GM12878 (cell line): ENCODE measurements around the gene TFDP1.

Experiments used
- CHD2 ChIP-seq: IDR thresholded peaks from 2 replicates; pipeline ENCODE4 v1.6.1; 2011; ENCODE audit warnings: low read depth, low read length, improper control_type of control experiment, borderline replicate concordance
- ETV6 ChIP-seq, 2 experiments: fragments of 450-650 bp in 1 of 2; IDR thresholded peaks in 1 of 2; conservative IDR thresholded peaks in 1 of 2; 2 replicates each; pipeline ENCODE4 v1.6.1; 2014; ENCODE audit warnings: antibody characterized with exemption in 1 of 2, borderline replicate concordance in 1 of 2, low read depth in 1 of 2, mild to moderate bottlenecking in 1 of 2, moderate library complexity in 1 of 2
- HDAC6 ChIP-seq: fragments of 200-600 bp; sonication (generic); IDR thresholded peaks from one replicate; pipeline ENCODE4 v1.8.0; 2017; ENCODE audit warnings: antibody characterized with exemption; ENCODE audit not compliant: unreplicated experiment
- KDM1A ChIP-seq: fragments of 200-600 bp; sonication (generic); IDR thresholded peaks from 2 replicates; pipeline ENCODE4 v1.6.1; 2016; ENCODE audit warnings: borderline replicate concordance
- MXI1 ChIP-seq: fragments of 150-350 bp; IDR thresholded peaks from 2 replicates; pipeline ENCODE4 v1.6.1; 2011; ENCODE audit warnings: low read depth, mild to moderate bottlenecking, inconsistent platforms, low read length, improper control_type of control experiment
- POU2F2 ChIP-seq: IDR thresholded peaks from 3 replicates; pipeline ENCODE4 v1.6.1; 2011; ENCODE audit warnings: low read depth, mild to moderate bottlenecking, low read length, borderline replicate concordance
- SMAD5 ChIP-seq: IDR thresholded peaks from 2 replicates; pipeline ENCODE4 v1.6.1; 2016; ENCODE audit warnings: antibody characterized with exemption, low read depth
- SP1 ChIP-seq: IDR thresholded peaks from one replicate; pipeline ENCODE4 v1.6.1; 2011; ENCODE audit warnings: low read depth, low read length
- STAT1 ChIP-seq: fragments of 450-650 bp; conservative IDR thresholded peaks from 2 replicates; pipeline ENCODE4 v1.6.1; 2014; ENCODE audit warnings: antibody characterized with exemption, mild to moderate bottlenecking
- TF ChIP-seq, protein P1 (sequence below), 3 experiments: IDR thresholded peaks in 2 of 3; conservative IDR thresholded peaks in 1 of 3; 2 replicates each; pipeline ENCODE4 v1.5.1; 2011; ENCODE audit warnings: low read depth in 3 of 3, low read length in 3 of 3, mild to moderate bottlenecking in 3 of 3, control low read depth in 2 of 3, moderate library complexity in 2 of 3, inconsistent platforms in 1 of 3, mixed read lengths in 1 of 3; ENCODE audit not compliant: control insufficient read depth in 2 of 3, insufficient read depth in 1 of 3; ENCODE audit errors: extremely low read depth in 1 of 3
- TF ChIP-seq, protein P2 (sequence below): IDR thresholded peaks from 2 replicates; pipeline ENCODE4 v1.6.1; 2012; ENCODE audit warnings: low read depth, low read length, improper control_type of control experiment

- no peak for TF ChIP-seq HDAC6
- TF ChIP-seq, protein P1, sequence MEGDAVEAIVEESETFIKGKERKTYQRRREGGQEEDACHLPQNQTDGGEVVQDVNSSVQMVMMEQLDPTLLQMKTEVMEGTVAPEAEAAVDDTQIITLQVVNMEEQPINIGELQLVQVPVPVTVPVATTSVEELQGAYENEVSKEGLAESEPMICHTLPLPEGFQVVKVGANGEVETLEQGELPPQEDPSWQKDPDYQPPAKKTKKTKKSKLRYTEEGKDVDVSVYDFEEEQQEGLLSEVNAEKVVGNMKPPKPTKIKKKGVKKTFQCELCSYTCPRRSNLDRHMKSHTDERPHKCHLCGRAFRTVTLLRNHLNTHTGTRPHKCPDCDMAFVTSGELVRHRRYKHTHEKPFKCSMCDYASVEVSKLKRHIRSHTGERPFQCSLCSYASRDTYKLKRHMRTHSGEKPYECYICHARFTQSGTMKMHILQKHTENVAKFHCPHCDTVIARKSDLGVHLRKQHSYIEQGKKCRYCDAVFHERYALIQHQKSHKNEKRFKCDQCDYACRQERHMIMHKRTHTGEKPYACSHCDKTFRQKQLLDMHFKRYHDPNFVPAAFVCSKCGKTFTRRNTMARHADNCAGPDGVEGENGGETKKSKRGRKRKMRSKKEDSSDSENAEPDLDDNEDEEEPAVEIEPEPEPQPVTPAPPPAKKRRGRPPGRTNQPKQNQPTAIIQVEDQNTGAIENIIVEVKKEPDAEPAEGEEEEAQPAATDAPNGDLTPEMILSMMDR (IDR thresholded peaks at IDR 0.05 in 2 of 3, conservative IDR thresholded peaks at IDR 0.05 in 1 of 3; ENCODE audit: control insufficient read depth in 2 of 3, extremely low read depth in 1 of 3, insufficient read depth in 1 of 3, low read depth in 3 of 3, low read length in 3 of 3), result no peak
- no peak for TF ChIP-seq POU2F2
- TF ChIP-seq ETV6 (conservative IDR thresholded peaks at IDR 0.05 in 1 of 2, IDR thresholded peaks at IDR 0.05 in 1 of 2; ENCODE audit: borderline replicate concordance in 1 of 2, low read depth in 1 of 2), result no peak
- TF ChIP-seq KDM1A, result no peak
- TF ChIP-seq SP1, result no peak
- no peak for TF ChIP-seq SMAD5
- no peak for TF ChIP-seq STAT1
- TF ChIP-seq, protein P2, sequence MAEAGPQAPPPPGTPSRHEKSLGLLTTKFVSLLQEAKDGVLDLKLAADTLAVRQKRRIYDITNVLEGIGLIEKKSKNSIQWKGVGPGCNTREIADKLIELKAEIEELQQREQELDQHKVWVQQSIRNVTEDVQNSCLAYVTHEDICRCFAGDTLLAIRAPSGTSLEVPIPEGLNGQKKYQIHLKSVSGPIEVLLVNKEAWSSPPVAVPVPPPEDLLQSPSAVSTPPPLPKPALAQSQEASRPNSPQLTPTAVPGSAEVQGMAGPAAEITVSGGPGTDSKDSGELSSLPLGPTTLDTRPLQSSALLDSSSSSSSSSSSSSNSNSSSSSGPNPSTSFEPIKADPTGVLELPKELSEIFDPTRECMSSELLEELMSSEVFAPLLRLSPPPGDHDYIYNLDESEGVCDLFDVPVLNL, result no peak
- TF ChIP-seq CHD2, result no peak
- no peak for TF ChIP-seq MXI1
These were observed 82.6 kb downstream of the TFDP1 start, which contains the start of gene GRK1 for GRCh38 chr13:113666951-113667701.
